Measurements from ENCODE around the gene RAB40B. TPM values are rescaled to one million over a fixed set of nuclear protein-coding genes. Genes with fewer than 3 reads are reported as not detected.

The RAB40B gene
- total RNA-seq, 1 experiment from 2014 or later, result 3.2 TPM

DNA sequence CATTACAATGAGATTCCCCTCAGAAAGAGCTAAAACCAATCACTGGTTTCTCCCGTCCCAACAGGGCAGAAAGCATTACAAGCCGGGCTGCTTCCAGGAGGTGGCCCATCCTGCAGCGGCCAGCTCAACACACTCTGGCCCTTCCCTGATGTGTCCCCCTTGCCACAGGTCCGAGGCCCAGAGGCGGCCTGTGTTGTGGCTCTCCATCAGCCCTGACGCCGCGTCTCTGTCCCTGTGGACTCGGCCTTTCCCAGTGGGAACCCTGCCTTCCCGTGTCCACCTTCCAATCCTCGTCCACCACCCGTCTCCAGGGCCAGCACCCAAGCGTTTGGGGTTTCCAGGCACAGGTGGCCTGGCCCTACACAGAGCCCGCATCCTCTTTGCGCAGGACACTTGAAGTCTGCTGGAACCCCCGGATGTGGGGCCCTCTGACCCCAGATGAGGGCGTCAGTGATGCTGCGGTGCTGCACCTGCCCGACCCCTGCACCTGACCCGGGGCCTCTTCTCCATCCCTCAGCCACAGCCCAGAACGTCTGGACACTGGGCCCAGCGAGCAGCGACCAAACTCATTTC lies 21.1 kb downstream of the RAB40B start:
- Histone ChIP-seq H3K4me1 (ENCODE audit: insufficient read depth, low read length, poor library complexity, severe bottlenecking) (no peaks in the 10 kb centered on the region), H3K4me3 (ENCODE audit: low read depth, low read length, poor library complexity, severe bottlenecking) (no peak overlapping the region), H3K36me3 (ENCODE audit: insufficient read depth, low read length, poor library complexity, severe bottlenecking) (no peaks in the 10 kb centered on the region), H3K27me3 (replicated peaks; ENCODE audit: insufficient read depth, low read depth, low read length, poor library complexity) (no peaks in the 10 kb centered on the region), H3K9me3 (ENCODE audit: low read depth, low read length, poor library complexity, severe bottlenecking) (peaks cover 11% of the 10 kb centered on the region), H3K27ac (ENCODE audit: low read depth, low read length, poor library complexity, severe bottlenecking) (no peak overlapping the region)
- no TSS peak for BruUV-seq (replicated peaks)
- CTCF ChIA-PET, result no interaction called here
- DNase-seq (ENCODE audit: low spot score), result no peak
- POLR2A ChIA-PET (ENCODE audit: low non-redundant PET), result no interaction called here
- TF ChIP-seq, protein P1, sequence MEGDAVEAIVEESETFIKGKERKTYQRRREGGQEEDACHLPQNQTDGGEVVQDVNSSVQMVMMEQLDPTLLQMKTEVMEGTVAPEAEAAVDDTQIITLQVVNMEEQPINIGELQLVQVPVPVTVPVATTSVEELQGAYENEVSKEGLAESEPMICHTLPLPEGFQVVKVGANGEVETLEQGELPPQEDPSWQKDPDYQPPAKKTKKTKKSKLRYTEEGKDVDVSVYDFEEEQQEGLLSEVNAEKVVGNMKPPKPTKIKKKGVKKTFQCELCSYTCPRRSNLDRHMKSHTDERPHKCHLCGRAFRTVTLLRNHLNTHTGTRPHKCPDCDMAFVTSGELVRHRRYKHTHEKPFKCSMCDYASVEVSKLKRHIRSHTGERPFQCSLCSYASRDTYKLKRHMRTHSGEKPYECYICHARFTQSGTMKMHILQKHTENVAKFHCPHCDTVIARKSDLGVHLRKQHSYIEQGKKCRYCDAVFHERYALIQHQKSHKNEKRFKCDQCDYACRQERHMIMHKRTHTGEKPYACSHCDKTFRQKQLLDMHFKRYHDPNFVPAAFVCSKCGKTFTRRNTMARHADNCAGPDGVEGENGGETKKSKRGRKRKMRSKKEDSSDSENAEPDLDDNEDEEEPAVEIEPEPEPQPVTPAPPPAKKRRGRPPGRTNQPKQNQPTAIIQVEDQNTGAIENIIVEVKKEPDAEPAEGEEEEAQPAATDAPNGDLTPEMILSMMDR (conservative IDR thresholded peaks at IDR 0.05; ENCODE audit: low read depth, low read length), result no peak
- no peak for TF ChIP-seq EZH2 (IDR thresholded peaks at IDR 0.05; ENCODE audit: borderline replicate concordance, low read depth, low read length, poor library complexity, severe bottlenecking)
- intact Hi-C loops (cut with micrococcal nuclease; ENCODE audit: unreplicated experiment), result no loop called here

DNA sequence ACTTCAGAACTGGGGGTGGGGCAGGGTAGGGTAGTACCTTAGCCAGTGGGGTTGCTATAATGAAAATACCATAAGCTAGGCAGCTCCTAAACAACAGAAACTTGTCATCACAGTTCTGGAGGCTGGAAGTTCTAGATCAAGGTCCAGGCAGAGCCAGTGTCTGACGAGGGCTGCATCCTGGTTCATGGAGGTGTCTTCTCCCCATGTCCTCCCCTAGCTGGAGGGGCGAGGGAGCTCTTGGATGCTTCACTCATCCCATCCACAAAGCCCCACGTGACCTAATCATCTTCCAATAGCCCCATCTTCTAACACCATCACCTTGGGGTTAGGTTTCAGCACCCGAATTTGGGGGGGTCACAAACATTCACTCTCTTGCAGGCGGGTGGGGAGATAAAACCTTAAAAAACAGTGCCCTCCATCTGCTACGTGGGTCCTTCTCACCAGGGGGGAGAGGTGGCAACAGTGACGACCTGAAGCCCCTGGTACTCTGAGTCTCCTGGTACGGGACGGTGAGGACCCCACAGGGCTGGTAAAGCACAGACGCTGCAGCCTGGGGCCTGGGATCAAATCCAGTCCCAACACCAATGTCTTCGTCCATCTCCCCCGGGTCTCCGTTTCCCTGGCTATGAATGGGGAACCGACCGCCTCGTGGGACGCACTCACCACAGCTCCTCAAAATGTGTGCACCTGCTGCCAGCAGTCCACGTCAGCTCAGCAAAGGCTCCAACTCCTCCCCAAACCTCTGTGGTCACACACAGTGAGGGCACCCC lies 22.8 kb downstream of the RAB40B start:
- ChIA-PET CTCF (no interaction called here), POLR2A (ENCODE audit: low non-redundant PET) (no interaction called here)
- no peak for DNase-seq (ENCODE audit: low spot score)
- Histone ChIP-seq H3K4me3 (ENCODE audit: low read depth, low read length, poor library complexity, severe bottlenecking) (no peak overlapping the region), H3K27me3 (replicated peaks; ENCODE audit: insufficient read depth, low read depth, low read length, poor library complexity) (no peaks in the 10 kb centered on the region), H3K27ac (ENCODE audit: low read depth, low read length, poor library complexity, severe bottlenecking) (no peak overlapping the region), H3K9me3 (ENCODE audit: low read depth, low read length, poor library complexity, severe bottlenecking) (no peaks in the 10 kb centered on the region), H3K4me1 (ENCODE audit: insufficient read depth, low read length, poor library complexity, severe bottlenecking) (no peaks in the 10 kb centered on the region), H3K36me3 (ENCODE audit: insufficient read depth, low read length, poor library complexity, severe bottlenecking) (no peaks in the 10 kb centered on the region)
- intact Hi-C loops (cut with micrococcal nuclease; ENCODE audit: unreplicated experiment), result no loop called here
- BruUV-seq (replicated peaks), result no TSS peak
- TF ChIP-seq, protein P1 (conservative IDR thresholded peaks at IDR 0.05; ENCODE audit: low read depth, low read length), result no peak
- no peak for TF ChIP-seq EZH2 (IDR thresholded peaks at IDR 0.05; ENCODE audit: borderline replicate concordance, low read depth, low read length, poor library complexity, severe bottlenecking)

DNA sequence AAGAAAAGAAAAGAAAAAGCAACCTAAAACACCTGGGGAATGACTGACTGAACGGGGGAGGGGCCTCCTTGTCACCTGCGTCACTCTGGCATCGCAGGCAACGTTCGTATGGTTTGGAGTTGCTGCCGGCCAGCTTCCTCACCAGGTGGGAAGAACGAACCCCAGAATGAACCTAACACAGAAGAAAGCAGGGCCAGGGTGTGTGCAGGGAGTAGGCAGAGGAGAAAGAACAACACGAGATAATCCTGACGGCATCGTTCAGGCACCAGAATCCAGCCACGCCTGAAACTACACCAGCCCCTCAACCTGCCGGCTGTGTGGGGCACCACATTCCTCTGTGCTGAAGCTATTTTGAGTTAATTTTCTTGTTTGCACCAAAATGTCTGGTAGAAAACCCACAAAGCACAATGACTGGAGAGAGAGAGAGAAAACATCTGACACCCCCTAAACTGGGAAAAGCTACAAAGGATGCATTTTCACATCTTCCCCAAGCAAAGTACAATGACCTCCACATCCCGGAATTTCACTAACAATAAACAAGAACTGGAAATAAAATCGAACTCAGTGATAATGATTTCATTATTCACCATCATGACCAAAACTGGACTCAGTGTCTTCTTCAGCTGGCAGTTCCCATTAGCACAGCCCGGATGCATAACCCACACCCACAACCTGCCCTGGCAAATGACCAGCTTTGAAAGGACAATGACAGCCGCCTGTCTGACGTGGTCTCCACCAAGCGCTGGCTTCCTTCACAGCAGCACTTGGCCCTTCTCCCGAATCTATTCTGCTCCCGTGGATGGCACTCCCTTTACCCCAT lies 23.6 kb downstream of the RAB40B start:
- Histone ChIP-seq H3K4me1 (ENCODE audit: insufficient read depth, low read length, poor library complexity, severe bottlenecking) (no peaks in the 10 kb centered on the region), H3K9me3 (ENCODE audit: low read depth, low read length, poor library complexity, severe bottlenecking) (no peaks in the 10 kb centered on the region), H3K27me3 (replicated peaks; ENCODE audit: insufficient read depth, low read depth, low read length, poor library complexity) (no peaks in the 10 kb centered on the region), H3K36me3 (ENCODE audit: insufficient read depth, low read length, poor library complexity, severe bottlenecking) (no peaks in the 10 kb centered on the region), H3K4me3 (ENCODE audit: low read depth, low read length, poor library complexity, severe bottlenecking) (no peak overlapping the region), H3K27ac (ENCODE audit: low read depth, low read length, poor library complexity, severe bottlenecking) (no peak overlapping the region)
- TF ChIP-seq EZH2 (IDR thresholded peaks at IDR 0.05; ENCODE audit: borderline replicate concordance, low read depth, low read length, poor library complexity, severe bottlenecking), result no peak
- TF ChIP-seq, protein P1 (conservative IDR thresholded peaks at IDR 0.05; ENCODE audit: low read depth, low read length), result no peak
- BruUV-seq (replicated peaks), result no TSS peak
- intact Hi-C loops (cut with micrococcal nuclease; ENCODE audit: unreplicated experiment), result no loop called here
- DNase-seq (ENCODE audit: low spot score), result no peak
- ChIA-PET CTCF (no interaction called here), POLR2A (ENCODE audit: low non-redundant PET) (no interaction called here)
